Left hindlimb (tissue), 1 donor: Measurements from ENCODE around the gene TSN.
"Not testable (repeated sequence)": the region's sequence is repeated elsewhere in the genome, so short reads cannot be mapped to it uniquely, and the experiment has no call there.

Experiments
- DNase-seq: peaks from one replicate; pipeline ENCODE4 v3.0.0-alpha.2; 2018

Gene TSN

GRCh38 chr2:121804997-121805765, 49.7 kb downstream of the TSN start:
- no peak for DNase-seq

- DNase-seq = no peak
Measured at GRCh38 chr2:121805766-121806143, 50.3 kb downstream of the TSN start.

GRCh38 chr2:121807771-121808170, 52.3 kb downstream of the TSN start:
- DNase-seq = not testable (repeated sequence)

GRCh38 chr2:121809607-121810006, 54.2 kb downstream of the TSN start:
- DNase-seq = no peak

- DNase-seq = peak; percentile 65
Measured at GRCh38 chr2:121810959-121811853, 55.8 kb downstream of the TSN start.

- not testable (repeated sequence) for DNase-seq
Measured at GRCh38 chr2:121813083-121813482, 57.6 kb downstream of the TSN start.

- DNase-seq = no peak
Measured at GRCh38 chr2:121815216-121815615, 59.8 kb downstream of the TSN start.

GRCh38 chr2:121816797-121817196, 61.3 kb downstream of the TSN start:
- DNase-seq = no peak

GRCh38 chr2:121817304-121817703, 61.9 kb downstream of the TSN start:
- not testable (repeated sequence) for DNase-seq
